BLaER1 treated with 17β-estradiol and CSF1 and Interleukin-3, amounts not matched to agents 10 nM and 100 nM (cell line): ENCODE results near the gene CDC42EP1.
"Not testable (repeated sequence)": the region's sequence is repeated elsewhere in the genome, so short reads cannot be mapped to it uniquely, and the experiment has no call there.

Experiments used
- H3K27ac ChIP-seq, 11 experiments: shearing (Covaris generic); formaldehyde crosslinking; 2 replicates each; pipeline ENCODE4 v1.8.1; 2022
- H3K27me3 ChIP-seq, 11 experiments: shearing (Covaris generic); formaldehyde crosslinking; 2 replicates each; pipeline ENCODE4 v1.8.1; 2022
- H3K36me3 ChIP-seq, 11 experiments: shearing (Covaris generic); formaldehyde crosslinking; 2 replicates each; pipeline ENCODE4 v1.8.1; 2022
- H3K4me1 ChIP-seq, 10 experiments: shearing (Covaris generic); formaldehyde crosslinking; 2 replicates each; pipeline ENCODE4 v1.8.1; 2022
- H3K4me2 ChIP-seq, 11 experiments: shearing (Covaris generic); formaldehyde crosslinking; 2 replicates each; pipeline ENCODE4 v1.8.1; 2022
- H3K4me3 ChIP-seq, 10 experiments: shearing (Covaris generic); formaldehyde crosslinking; 2 replicates each; pipeline ENCODE4 v1.8.1; 2022
- H3K9ac ChIP-seq, 11 experiments: shearing (Covaris generic); formaldehyde crosslinking; 2 replicates each; pipeline ENCODE4 v1.8.1; 2022
- H3K9me3 ChIP-seq, 11 experiments: shearing (Covaris generic); formaldehyde crosslinking; replicated peaks in 1 of 11; 2 replicates each; pipeline ENCODE4 v1.8.1; 2022
- H4K20me1 ChIP-seq, 11 experiments: shearing (Covaris generic); formaldehyde crosslinking; 2 replicates each; pipeline ENCODE4 v1.8.1; 2022
- Cebpa-rat ChIP-seq, 11 experiments: shearing (Covaris generic); IDR thresholded peaks; 2 replicates each; pipeline ENCODE4 v1.8.1; 2022

CDC42EP1 gene

GRCh38 chr22:37544955-37545702, 15.2 kb upstream of the CDC42EP1 start:
- Histone ChIP-seq H3K27me3 (no peaks in the 10 kb centered on the region), H3K4me2 (peak overlapping the region; percentile 47 to 82 (median 67)), H4K20me1 (no peaks in the 10 kb centered on the region), H3K27ac (peak overlapping the region in 5 of 11 experiments; percentile 14 to 42 (median 30); a peak in 5 of 22 replicates), H3K4me3 (no peak overlapping the region), H3K9me3 (no peaks in the 10 kb centered on the region), H3K36me3 (no peaks in the 10 kb centered on the region), H3K9ac (peak overlapping the region in 6 of 11 experiments; percentile 31 to 65 (median 46); a peak in 6 of 22 replicates), H3K4me1 (peaks cover 40 to 66% (median 49%) of the 10 kb centered on the region in 10 experiments)
- TF ChIP-seq Cebpa-rat (IDR thresholded peaks at IDR 0.05), result no peak

DNA sequence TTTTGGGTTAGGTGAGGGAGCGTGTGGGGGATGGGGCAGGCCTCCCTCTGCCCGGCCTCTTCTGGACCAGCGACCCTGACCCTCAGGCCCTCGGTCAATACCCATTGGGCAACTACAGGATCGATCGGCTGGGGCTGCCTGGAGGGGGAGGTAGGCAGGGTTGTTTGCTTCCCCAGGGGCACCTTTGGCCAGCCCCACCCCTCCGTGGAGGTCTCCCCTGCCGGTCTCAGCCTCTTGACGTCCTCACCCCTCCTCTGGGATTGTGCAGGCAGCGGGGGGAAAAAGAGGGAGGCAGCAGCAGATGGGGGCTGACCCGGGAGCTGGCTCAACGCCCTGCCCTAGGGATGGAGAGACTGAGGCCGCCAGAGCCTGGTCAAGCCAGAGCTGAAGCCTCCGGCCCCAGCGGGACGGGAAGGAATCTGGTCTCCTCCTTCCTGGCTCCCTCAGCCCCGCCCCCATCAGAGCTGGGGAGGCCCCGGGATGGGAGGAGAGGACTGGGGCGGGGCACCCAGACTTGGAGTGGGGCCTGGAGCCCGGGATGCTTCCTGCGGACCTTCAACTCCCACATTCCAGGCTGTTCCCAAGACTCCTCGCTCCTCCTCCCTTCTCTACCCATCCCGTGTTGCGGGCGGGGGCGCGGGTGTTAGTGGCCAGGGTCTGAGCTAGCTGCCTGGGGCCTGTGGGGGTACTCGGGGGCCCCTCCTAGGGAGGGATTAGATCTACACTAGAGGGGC, 14.4 kb upstream of the CDC42EP1 start:
- H3K4me3 ChIP-seq, result no peak overlapping the region
- H3K9ac ChIP-seq, result peak overlapping the region in 9 of 11 experiments; percentile 4 to 65 (median 45); a peak in 9 of 22 replicates

GRCh38 chr22:37546437-37547250, 13.6 kb upstream of the CDC42EP1 start:
- peak overlapping the region in 7 of 11 experiments; percentile 4 to 65 (median 44); a peak in 7 of 22 replicates for H3K9ac ChIP-seq
- no peaks in the 10 kb centered on the region for H3K36me3 ChIP-seq
- H3K4me1 ChIP-seq, result peaks cover 25 to 57% (median 35%) of the 10 kb centered on the region in 10 experiments
- TF ChIP-seq Cebpa-rat (IDR thresholded peaks at IDR 0.05), result no peak
- H3K27ac ChIP-seq, result peak overlapping the region in 4 of 11 experiments; percentile 14 to 42 (median 32); a peak in 5 of 22 replicates
- H3K27me3 ChIP-seq, result peaks cover 0 to 4% (median 0%) of the 10 kb centered on the region in 11 experiments; a peak in 1 of 22 replicates
- H3K4me3 ChIP-seq, result no peak overlapping the region
- no peaks in the 10 kb centered on the region for H4K20me1 ChIP-seq
- peak overlapping the region; percentile 47 to 82 (median 67); a peak in 21 of 22 replicates for H3K4me2 ChIP-seq
- H3K9me3 ChIP-seq, result no peaks in the 10 kb centered on the region

More for the DNA sequence above, 14.4 kb upstream of the CDC42EP1 start:
- Histone ChIP-seq H3K27me3 (no peaks in the 10 kb centered on the region), H4K20me1 (no peaks in the 10 kb centered on the region), H3K27ac (peak overlapping the region in 6 of 11 experiments; percentile 14 to 42 (median 28); a peak in 8 of 22 replicates), H3K9me3 (no peaks in the 10 kb centered on the region), H3K4me1 (peaks cover 32 to 64% (median 43%) of the 10 kb centered on the region in 10 experiments), H3K4me2 (peak overlapping the region; percentile 47 to 82 (median 67)), H3K36me3 (no peaks in the 10 kb centered on the region)
- TF ChIP-seq Cebpa-rat (IDR thresholded peaks at IDR 0.05), result no peak

GRCh38 chr22:37547251-37547741, 13.0 kb upstream of the CDC42EP1 start:
- Histone ChIP-seq H4K20me1 (no peaks in the 10 kb centered on the region), H3K27ac (no peak overlapping the region), H3K27me3 (peaks cover 0 to 4% (median 0%) of the 10 kb centered on the region in 11 experiments; a peak in 1 of 22 replicates), H3K9ac (peak overlapping the region in 1 of 11 experiments; percentile 5; a peak in 1 of 22 replicates), H3K9me3 (no peaks in the 10 kb centered on the region), H3K4me2 (no peak overlapping the region), H3K4me3 (no peak overlapping the region), H3K36me3 (no peaks in the 10 kb centered on the region), H3K4me1 (peaks cover 18 to 50% (median 28%) of the 10 kb centered on the region in 10 experiments)
- TF ChIP-seq Cebpa-rat (IDR thresholded peaks at IDR 0.05), result no peak

- Histone ChIP-seq H3K4me1 (peaks cover 11 to 34% (median 21%) of the 10 kb centered on the region in 10 experiments), H3K4me2 (peak overlapping the region in 3 of 11 experiments; percentile 12 to 20 (median 19); a peak in 4 of 22 replicates), H3K9me3 (no peaks in the 10 kb centered on the region), H4K20me1 (no peaks in the 10 kb centered on the region), H3K36me3 (no peaks in the 10 kb centered on the region), H3K4me3 (no peak overlapping the region), H3K27me3 (peaks cover 0 to 4% (median 0%) of the 10 kb centered on the region in 11 experiments; a peak in 2 of 22 replicates), H3K9ac (no peak overlapping the region), H3K27ac (no peak overlapping the region)
- TF ChIP-seq Cebpa-rat (IDR thresholded peaks at IDR 0.05), result no peak
Observed at GRCh38 chr22:37549704-37550059, 10.6 kb upstream of the CDC42EP1 start.

DNA sequence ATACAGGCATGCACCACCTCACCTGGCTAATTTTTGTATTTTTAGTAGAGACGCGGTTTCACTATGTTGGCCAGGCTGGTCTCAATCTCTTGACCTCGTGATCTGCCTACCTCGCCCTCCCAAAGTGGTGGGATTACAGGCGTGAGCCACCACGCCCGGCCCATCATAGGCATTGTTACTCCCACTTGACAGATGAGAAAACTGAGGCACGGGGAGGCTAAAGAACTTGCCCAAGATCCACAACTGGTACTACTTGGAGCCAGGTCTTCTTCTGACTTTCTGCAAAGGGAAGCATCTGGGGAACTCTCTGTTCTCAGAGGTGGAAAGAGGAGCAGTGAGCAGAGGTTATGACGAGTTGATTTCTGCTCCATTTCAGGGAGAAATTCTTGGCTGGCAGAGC, 9.4 kb upstream of the CDC42EP1 start:
- H3K4me1 ChIP-seq, result peaks cover 2 to 25% (median 10%) of the 10 kb centered on the region in 10 experiments
- H3K36me3 ChIP-seq, H3K4me3 ChIP-seq, H3K9ac ChIP-seq, H3K27me3 ChIP-seq, H3K9me3 ChIP-seq, H4K20me1 ChIP-seq, H3K27ac ChIP-seq, H3K4me2 ChIP-seq: not testable (repeated sequence)

DNA sequence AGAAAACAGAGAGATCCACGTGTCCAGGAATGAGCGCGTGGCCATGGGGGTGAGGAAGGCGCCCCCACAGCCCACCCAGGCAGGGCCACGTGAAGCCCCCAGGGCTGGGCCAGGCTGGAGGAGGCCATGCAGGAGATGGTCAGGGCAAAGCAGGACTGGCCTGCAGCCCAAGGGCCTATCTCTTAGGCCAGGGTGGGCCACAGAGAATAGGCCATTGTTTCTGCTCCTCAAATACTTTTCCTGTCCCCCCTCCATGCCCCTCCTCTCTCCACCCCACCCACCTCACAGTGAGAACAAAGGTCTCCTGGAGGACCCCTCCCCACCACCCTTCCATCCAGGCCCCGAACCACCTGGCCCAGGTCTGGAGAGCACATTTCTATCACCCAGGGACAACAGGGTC, 8.3 kb upstream of the CDC42EP1 start:
- H3K36me3 ChIP-seq, result no peaks in the 10 kb centered on the region
- no peak for TF ChIP-seq Cebpa-rat (IDR thresholded peaks at IDR 0.05)
- peaks cover 7 to 18% (median 10%) of the 10 kb centered on the region in 11 experiments; a peak in 21 of 22 replicates for H3K27me3 ChIP-seq
- H4K20me1 ChIP-seq, result peaks cover 0 to 6% (median 0%) of the 10 kb centered on the region in 11 experiments; a peak in 1 of 22 replicates
- H3K27ac ChIP-seq, result no peak overlapping the region
- peaks cover 4 to 26% (median 11%) of the 10 kb centered on the region in 10 experiments; a peak in 17 of 20 replicates for H3K4me1 ChIP-seq
- no peak overlapping the region for H3K9ac ChIP-seq
- no peaks in the 10 kb centered on the region for H3K9me3 ChIP-seq
- H3K4me3 ChIP-seq, result no peak overlapping the region
- no peak overlapping the region for H3K4me2 ChIP-seq

- Histone ChIP-seq H3K36me3 (no peaks in the 10 kb centered on the region), H4K20me1 (peaks cover 0 to 10% (median 0%) of the 10 kb centered on the region in 11 experiments; a peak in 1 of 22 replicates), H3K27ac (no peak overlapping the region), H3K4me2 (no peak overlapping the region), H3K4me1 (peaks cover 4 to 26% (median 14%) of the 10 kb centered on the region in 10 experiments; a peak in 17 of 20 replicates), H3K9ac (no peak overlapping the region), H3K9me3 (no peaks in the 10 kb centered on the region), H3K27me3 (peaks cover 13 to 24% (median 17%) of the 10 kb centered on the region in 11 experiments; a peak in 21 of 22 replicates), H3K4me3 (no peak overlapping the region)
- no peak for TF ChIP-seq Cebpa-rat (IDR thresholded peaks at IDR 0.05)
Observed at GRCh38 chr22:37552524-37553163, 7.6 kb upstream of the CDC42EP1 start.
